Right hindlimb (tissue), 1 donor: Measurements from ENCODE around the gene MYL10.

ENCODE experiments used
- DNase-seq: peaks from one replicate; pipeline ENCODE4 v3.0.0-alpha.2; 2018

Gene MYL10

DNA sequence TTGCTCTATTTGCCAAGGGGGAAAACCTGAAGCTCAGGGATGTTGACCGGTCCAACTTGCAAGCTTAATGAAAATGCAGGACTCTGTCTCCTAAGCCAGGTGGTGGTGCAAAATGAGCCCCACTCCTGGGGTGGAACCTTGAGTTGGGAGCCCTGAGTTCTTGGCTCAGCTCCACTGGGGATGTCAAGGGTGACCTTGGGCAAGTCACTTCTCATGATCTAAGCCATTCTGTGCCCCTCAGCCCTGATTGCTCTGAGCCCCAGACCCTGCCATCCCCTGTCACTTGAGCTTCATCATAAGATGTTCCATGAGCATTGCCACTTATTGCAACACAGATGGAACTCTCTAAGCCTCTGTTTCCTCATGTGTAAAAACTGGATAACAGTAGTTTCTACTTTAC lies 33.9 kb downstream of the MYL10 start:
- DNase-seq: no peak

- DNase-seq: no peak
Observed at GRCh38 chr7:101594790-101595189, 34.3 kb downstream of the MYL10 start.

- no peak for DNase-seq
Observed at GRCh38 chr7:101593556-101593955, 35.5 kb downstream of the MYL10 start.

GRCh38 chr7:101591504-101591903 lies 37.6 kb downstream of the MYL10 start:
- DNase-seq: no peak

GRCh38 chr7:101590663-101591435 lies 38.2 kb downstream of the MYL10 start:
- DNase-seq: no peak

DNA sequence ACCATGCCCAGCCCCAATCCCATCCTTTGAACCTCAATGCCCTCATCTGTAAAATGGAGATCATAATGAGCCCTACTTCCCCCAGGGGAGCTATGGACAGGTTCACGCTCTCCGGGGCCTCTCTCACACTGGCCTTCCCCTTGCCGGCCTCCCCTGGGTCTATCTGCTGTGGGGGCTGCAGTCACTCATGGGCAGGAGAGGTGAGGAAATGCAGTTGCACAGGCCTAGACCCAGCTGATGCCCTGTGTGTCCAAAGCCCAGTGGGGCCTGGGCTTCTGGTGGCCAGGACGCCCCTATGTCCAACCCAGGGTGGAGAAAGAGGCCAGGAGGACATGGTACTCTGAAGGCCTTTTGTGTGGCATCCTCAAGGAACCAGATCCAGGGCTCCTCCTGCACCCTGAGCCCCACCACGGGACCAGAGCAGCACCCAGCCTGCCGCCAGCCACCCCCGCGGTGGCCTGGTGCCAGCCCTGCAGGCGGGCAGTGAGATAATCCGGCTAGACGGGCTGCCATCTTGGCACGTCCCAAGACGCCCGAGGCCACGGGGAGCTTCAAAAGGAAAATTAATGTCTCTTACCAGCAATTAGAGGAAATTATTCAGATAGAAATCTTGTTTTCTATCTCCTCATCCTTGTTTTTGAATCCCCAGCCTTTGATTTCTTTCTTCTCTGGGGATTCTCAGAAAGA lies 39.0 kb downstream of the MYL10 start:
- DNase-seq: no peak

GRCh38 chr7:101589052-101589451 lies 40.0 kb downstream of the MYL10 start:
- DNase-seq: no peak

GRCh38 chr7:101588131-101588935 lies 40.8 kb downstream of the MYL10 start:
- DNase-seq: no peak

DNA sequence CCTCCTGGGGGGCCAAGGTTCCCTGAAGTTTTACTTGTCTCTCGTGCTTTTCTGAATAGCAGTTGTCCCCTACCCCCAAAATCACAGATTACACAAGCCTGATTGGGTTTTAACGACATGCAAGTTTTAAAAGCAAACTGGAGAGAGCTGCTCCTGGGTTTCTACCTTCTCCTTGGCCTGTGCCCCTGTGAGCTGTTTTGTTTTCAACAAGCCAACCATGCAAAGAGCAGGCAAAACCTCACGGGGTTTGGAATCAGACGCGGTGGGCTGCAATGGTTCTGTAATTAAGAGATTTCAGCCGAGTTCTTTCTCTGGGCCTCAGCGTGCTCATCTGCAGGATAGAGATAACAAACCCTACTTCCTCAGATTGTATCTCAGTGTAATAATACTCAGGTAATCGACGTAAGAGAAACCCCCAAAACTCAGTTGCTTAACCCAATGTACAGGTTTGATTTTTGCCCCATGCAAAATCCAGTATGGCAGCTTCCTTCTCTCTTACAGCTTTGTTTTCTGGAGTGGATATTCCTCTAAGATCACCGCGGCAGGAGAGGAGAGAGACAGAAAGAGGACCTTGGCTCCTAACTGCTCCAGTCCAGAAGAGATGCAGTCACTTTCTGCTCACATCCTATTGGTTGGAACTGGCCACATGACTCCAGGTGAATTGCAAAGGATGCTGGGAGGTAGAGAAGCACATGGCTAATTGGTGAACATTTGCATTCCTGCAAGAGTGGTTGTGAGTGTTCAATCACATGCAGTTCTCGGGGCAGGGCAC lies 42.0 kb downstream of the MYL10 start:
- no peak for DNase-seq

GRCh38 chr7:101586078-101586905 lies 42.8 kb downstream of the MYL10 start:
- no peak for DNase-seq

DNA sequence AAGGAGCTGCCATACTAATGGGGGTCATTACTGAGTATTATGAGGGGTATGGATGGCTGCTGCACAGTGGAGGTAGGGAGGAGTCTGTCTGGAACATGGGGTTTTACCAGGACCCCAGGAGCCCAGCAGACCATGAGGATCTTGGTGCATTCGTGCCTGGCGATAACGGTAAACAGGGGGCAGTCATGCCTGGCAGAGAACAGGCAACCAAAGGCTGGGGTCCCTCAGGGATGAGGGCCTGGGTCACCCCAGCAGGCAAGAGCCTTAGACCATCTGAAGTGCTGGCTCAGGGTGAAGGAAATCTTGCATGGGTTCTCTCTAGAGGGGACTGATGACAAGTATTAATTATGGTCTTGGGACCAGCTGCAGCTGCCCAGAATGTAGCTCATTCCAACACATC lies 46.1 kb downstream of the MYL10 start:
- no peak for DNase-seq

GRCh38 chr7:101581891-101582290 lies 47.2 kb downstream of the MYL10 start:
- DNase-seq: no peak

GRCh38 chr7:101580596-101580995 lies 48.5 kb downstream of the MYL10 start:
- no peak for DNase-seq

DNA sequence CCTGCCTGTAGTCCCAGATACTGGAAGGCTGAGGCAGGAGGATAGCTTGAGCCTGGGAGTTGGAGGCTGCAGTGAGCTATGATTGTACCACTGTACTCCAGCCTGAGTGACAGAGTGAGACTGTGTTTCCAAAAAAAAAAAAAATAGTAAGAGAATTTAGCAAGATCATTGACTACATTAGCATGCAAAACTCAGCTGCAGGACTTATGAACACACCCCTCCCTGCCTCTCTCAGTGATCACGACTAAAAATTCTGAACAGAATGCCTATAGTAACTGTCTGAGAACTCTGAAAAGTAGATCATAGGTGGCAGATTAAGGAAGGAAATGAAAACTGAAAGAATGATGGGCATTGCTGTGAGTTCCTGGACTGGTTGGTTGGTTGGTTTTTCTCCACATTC lies 50.5 kb downstream of the MYL10 start:
- DNase-seq: no peak

- DNase-seq: no peak
Observed at GRCh38 chr7:101576998-101577397, 52.1 kb downstream of the MYL10 start.

- no peak for DNase-seq
Observed at GRCh38 chr7:101575721-101576120, 53.4 kb downstream of the MYL10 start.

GRCh38 chr7:101575168-101575567 lies 53.9 kb downstream of the MYL10 start:
- no peak for DNase-seq

DNA sequence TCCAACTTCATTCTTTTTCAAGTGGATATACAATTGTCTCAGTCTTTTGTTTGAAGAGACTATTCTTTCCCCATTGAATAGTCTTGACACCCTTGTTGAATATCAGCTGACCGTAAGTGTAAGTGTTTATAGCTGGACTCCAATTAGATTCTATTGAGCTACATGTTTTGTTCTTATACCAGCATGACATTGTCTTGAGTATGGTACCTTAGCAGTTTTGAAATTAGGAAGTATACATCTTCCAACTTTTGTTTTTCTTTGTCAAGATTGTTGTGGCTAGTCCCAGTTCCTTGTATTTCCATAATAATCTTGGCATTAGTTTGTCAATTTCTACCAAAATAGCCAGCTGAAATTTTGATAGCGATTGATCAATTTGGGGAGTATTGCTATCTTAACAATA lies 56.9 kb downstream of the MYL10 start:
- no peak for DNase-seq

- DNase-seq: no peak
Observed at GRCh38 chr7:101567230-101567629, 61.9 kb downstream of the MYL10 start.

- DNase-seq: no peak
Observed at GRCh38 chr7:101565601-101566209, 63.4 kb downstream of the MYL10 start.

GRCh38 chr7:101564778-101565211 lies 64.3 kb downstream of the MYL10 start:
- DNase-seq: no peak
